Adrenal gland (tissue), 5 donors: ENCODE results near the gene ZBTB7C.

Experiments
- POLR2A ChIP-seq, 2 donors: fragments of 450-650 bp; IDR thresholded peaks; one replicate each; pipeline ENCODE4 v1.6.1; 2017; ENCODE audit warnings: antibody characterized with exemption in 2 of 2, mild to moderate bottlenecking in 2 of 2, moderate library complexity in 1 of 2
- TF ChIP-seq, protein P1 (sequence below), 6 experiments: fragments of 450-650 bp in 4 of 6; fragments of 200-600 bp in 2 of 6; sonication (generic) in 1 of 6; IDR thresholded peaks; 1 replicate in 5 of 6; 2 replicates in 1 of 6; pipeline versions ENCODE4 v1.5.1 to v1.8.0; 2016 to 2021; ENCODE audit warnings: antibody characterized with exemption in 6 of 6, mild to moderate bottlenecking in 2 of 6, moderate library complexity in 1 of 6
- donor health status: DM: no; HTN: no; CAD: no.

- no peak for TF ChIP-seq POLR2A (IDR thresholded peaks at IDR 0.05)
- TF ChIP-seq, protein P1, sequence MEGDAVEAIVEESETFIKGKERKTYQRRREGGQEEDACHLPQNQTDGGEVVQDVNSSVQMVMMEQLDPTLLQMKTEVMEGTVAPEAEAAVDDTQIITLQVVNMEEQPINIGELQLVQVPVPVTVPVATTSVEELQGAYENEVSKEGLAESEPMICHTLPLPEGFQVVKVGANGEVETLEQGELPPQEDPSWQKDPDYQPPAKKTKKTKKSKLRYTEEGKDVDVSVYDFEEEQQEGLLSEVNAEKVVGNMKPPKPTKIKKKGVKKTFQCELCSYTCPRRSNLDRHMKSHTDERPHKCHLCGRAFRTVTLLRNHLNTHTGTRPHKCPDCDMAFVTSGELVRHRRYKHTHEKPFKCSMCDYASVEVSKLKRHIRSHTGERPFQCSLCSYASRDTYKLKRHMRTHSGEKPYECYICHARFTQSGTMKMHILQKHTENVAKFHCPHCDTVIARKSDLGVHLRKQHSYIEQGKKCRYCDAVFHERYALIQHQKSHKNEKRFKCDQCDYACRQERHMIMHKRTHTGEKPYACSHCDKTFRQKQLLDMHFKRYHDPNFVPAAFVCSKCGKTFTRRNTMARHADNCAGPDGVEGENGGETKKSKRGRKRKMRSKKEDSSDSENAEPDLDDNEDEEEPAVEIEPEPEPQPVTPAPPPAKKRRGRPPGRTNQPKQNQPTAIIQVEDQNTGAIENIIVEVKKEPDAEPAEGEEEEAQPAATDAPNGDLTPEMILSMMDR (IDR thresholded peaks at IDR 0.05), result no peak
These were observed 248.6 kb downstream of the ZBTB7C start for GRCh38 chr18:48160622-48161021.
